Tibial nerve (tissue), 4 donors: ENCODE data around the gene VMAC. TPM values are rescaled to one million over a fixed set of nuclear protein-coding genes. Genes with fewer than 3 reads are reported as not detected.

Source experiments
- DNase-seq, 2 donors: peaks; one replicate each; pipeline ENCODE4 v3.0.0-alpha.2; 2019; ENCODE audit warnings: low spot score in 2 of 2
- H3K27ac ChIP-seq, 4 donors: fragments of 200-600 bp; sonication (generic) in 3 of 4; one replicate each; pipeline ENCODE4 v1.5.1; 2017 to 2019; ENCODE audit warnings: mild to moderate bottlenecking in 1 of 4
- H3K27me3 ChIP-seq, 2 donors: fragments of 200-600 bp; sonication (generic) in 1 of 2; one replicate each; pipeline versions ENCODE4 v1.5.1 to v1.6.0; 2017 to 2019
- H3K36me3 ChIP-seq, 3 donors: fragments of 200-600 bp; sonication (generic); one replicate each; pipeline ENCODE4 v1.5.1; 2018 to 2019
- H3K4me1 ChIP-seq, 4 donors: fragments of 200-600 bp; sonication (generic) in 3 of 4; one replicate each; pipeline ENCODE4 v1.5.1; 2017 to 2019
- H3K4me3 ChIP-seq, 4 donors: fragments of 200-600 bp; sonication (generic) in 3 of 4; one replicate each; pipeline ENCODE4 v1.5.1; 2017 to 2019; ENCODE audit warnings: mild to moderate bottlenecking in 1 of 4, moderate library complexity in 1 of 4
- H3K9me3 ChIP-seq, 4 donors: fragments of 200-600 bp; sonication (generic) in 3 of 4; one replicate each; pipeline ENCODE4 v1.5.1; 2017 to 2019
- CTCF ChIP-seq, 5 experiments: fragments of 200-600 bp in 3 of 5; fragments of 450-650 bp in 2 of 5; sonication (generic) in 3 of 5; IDR thresholded peaks; one replicate each; pipeline ENCODE4 v1.5.1; 2016 to 2019; ENCODE audit warnings: antibody characterized with exemption in 5 of 5, mild to moderate bottlenecking in 3 of 5, moderate library complexity in 2 of 5
- EP300 ChIP-seq, 2 donors: sonication (generic); formaldehyde crosslinking; IDR thresholded peaks; one replicate each; pipeline ENCODE4 v1.6.1; 2017; ENCODE audit warnings: antibody characterized with exemption in 2 of 2, mild to moderate bottlenecking in 1 of 2
- POLR2A ChIP-seq, 2 donors: fragments of 450-650 bp; IDR thresholded peaks; one replicate each; pipeline ENCODE4 v1.6.1; 2017; ENCODE audit warnings: antibody characterized with exemption in 2 of 2, mild to moderate bottlenecking in 2 of 2, moderate library complexity in 2 of 2
- WGBS, 2 donors: methylation state at CpG; one replicate each; pipeline ENCODE4 v1.1.5; 2018; 5-methylcytosine and 5-hydroxymethylcytosine counted together
- total RNA-seq, 4 donors: library from RNA; depleted of rRNA; stranded (reverse); fragments of >200 nt; gene quantifications; one replicate each; pipeline ENCODE4 v1.1.0, GENCODE V29; 2016

VMAC gene
- total RNA-seq, 4 donors from 2014 or later, result 8.3 to 16.7 (median 13.9) TPM

- H3K4me1 ChIP-seq, result peaks cover 0 to 12% (median 2%) of the 10 kb centered on the region in 4 donors
- H3K9me3 ChIP-seq, result no peaks in the 10 kb centered on the region
- no peak overlapping the region for H3K27ac ChIP-seq
- 84 to 91% methylated on average over 6 to 14 of the region's 15 CpGs for WGBS, 2 donors
- peaks cover 0 to 51% (median 2%) of the 10 kb centered on the region in 3 donors for H3K36me3 ChIP-seq
- TF ChIP-seq POLR2A (IDR thresholded peaks at IDR 0.05) (no peak), EP300 (IDR thresholded peaks at IDR 0.05) (no peak), CTCF (IDR thresholded peaks at IDR 0.05) (no peak)
- peaks cover 0 to 20% of the 10 kb centered on the region in 2 donors for H3K27me3 ChIP-seq
- no peak for DNase-seq
- H3K4me3 ChIP-seq, result no peak overlapping the region
Measured at GRCh38 chr19:5895409-5895808, 9.3 kb upstream of the VMAC start.

DNA sequence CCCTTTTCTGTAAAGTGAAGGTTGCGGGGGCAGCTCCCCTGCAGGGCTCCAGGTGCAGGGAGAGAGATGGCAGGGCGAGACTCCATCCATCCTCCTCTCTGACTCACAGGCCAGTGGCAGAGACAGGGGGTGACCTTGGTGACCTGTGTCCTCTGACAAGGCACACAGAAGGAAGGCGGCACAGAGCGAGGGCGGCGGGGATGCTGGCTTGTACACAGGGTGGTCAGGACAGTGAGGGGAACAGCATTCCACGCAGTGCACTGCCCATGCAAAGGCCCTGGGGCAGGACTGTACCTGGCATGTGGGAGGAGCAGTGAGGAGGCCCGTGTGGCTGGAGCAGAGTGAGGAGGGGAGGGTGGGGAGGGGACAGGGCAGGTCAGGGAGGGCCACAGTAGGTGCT is 8.8 kb upstream of the VMAC start:
- H3K36me3 ChIP-seq, result peaks cover 0 to 55% (median 2%) of the 10 kb centered on the region in 3 donors
- no peak overlapping the region for H3K27ac ChIP-seq
- H3K4me3 ChIP-seq, result no peak overlapping the region
- DNase-seq, result no peak
- TF ChIP-seq POLR2A (IDR thresholded peaks at IDR 0.05) (no peak), CTCF (IDR thresholded peaks at IDR 0.05) (no peak), EP300 (IDR thresholded peaks at IDR 0.05) (no peak)
- peaks cover 0 to 13% (median 2%) of the 10 kb centered on the region in 4 donors for H3K4me1 ChIP-seq
- no peaks in the 10 kb centered on the region for H3K9me3 ChIP-seq
- 87 to 93% methylated on average over 8 of the region's 8 CpGs for WGBS, 2 donors
- H3K27me3 ChIP-seq, result peaks cover 0 to 15% of the 10 kb centered on the region in 2 donors

DNA sequence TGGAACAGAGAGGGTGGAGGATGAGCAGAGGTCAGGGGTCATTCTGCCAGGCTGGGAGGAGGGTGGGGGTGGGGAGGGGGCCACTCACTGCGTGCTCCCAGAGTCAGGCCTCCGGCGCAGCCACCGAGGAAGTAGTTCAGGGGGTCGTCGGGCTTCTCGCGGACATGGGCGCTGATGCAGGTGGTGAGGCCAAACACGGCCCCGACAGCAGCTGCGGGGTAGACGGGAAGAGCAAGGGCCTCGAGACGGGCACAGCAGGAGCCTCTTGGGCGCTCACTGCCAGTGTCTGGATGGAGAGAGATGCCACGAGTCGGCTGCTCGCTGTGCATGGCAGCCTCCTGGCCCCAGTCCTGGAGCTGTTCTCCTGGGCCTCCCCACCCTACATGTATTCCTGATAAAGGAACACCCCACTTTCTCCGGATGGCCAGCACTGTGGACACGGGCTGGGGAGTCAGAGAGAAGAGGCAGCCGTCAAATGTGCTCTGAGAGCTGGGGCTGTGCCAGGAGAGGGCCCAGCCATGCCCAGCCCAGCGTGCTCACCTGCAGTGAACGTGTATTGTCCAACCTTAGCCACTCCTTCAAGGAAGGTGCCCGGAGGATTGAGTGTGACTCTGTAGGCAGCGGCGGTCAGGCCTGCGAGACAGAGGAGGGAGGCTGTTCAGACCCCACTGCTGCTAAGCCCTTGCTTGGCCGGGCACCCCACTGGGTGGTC is 8.2 kb upstream of the VMAC start:
- H3K9me3 ChIP-seq, result no peaks in the 10 kb centered on the region
- H3K27me3 ChIP-seq, result peaks cover 0 to 9% of the 10 kb centered on the region in 2 donors
- H3K27ac ChIP-seq, result no peak overlapping the region
- no peak for TF ChIP-seq CTCF (IDR thresholded peaks at IDR 0.05)
- TF ChIP-seq EP300 (IDR thresholded peaks at IDR 0.05), result no peak
- TF ChIP-seq POLR2A (IDR thresholded peaks at IDR 0.05), result no peak
- H3K4me3 ChIP-seq, result no peak overlapping the region
- H3K36me3 ChIP-seq, result peaks cover 0 to 62% (median 2%) of the 10 kb centered on the region in 3 donors
- WGBS, 2 donors, result 86% methylated on average over 28 to 29 of the region's 29 CpGs
- H3K4me1 ChIP-seq, result peaks cover 0 to 19% (median 2%) of the 10 kb centered on the region in 4 donors
- no peak for DNase-seq

DNA sequence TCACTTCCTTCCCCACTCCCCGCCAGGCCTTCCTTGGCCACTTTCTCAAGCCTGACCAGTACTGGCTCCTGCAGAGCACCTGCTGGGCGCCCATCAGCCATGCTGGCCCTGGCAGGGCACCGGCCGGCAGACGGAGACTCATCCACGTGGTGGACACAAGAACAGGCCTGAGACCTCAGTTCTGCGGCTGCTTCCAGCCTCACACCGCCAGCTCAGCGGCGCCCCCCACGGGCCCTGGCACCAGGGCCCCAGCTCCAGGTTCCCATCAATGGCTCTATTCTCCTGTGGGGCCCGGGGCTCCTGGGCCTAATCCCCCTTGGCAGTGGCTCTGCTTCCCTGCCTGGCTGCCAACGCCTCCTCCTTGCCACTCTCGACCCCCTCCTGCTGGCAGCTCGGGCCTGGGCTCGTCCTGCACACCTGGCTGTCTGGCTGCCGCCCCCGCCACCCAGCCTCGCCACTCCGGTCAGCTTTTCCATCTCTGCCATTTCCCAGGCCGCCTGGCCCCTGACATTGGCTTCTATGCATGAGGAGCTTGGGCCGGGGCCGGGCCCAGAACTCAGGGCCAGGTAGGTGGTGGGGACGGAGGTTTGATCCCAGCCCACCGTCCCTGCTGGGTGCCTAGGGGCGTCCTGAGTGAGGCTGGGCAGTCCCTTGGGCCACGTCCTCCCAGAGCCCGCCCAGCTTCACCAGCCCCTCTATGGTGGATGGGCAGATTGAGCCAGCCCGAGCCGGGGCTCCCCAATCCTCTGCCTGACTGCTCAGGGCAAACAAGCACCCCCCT is 7.3 kb upstream of the VMAC start:
- 83 to 89% methylated on average over 24 to 30 of the region's 30 CpGs for WGBS, 2 donors
- peaks cover 0 to 70% (median 2%) of the 10 kb centered on the region in 3 donors for H3K36me3 ChIP-seq
- TF ChIP-seq POLR2A (IDR thresholded peaks at IDR 0.05) (no peak), CTCF (IDR thresholded peaks at IDR 0.05) (no peak)

More for the DNA sequence above, 7.3 kb upstream of the VMAC start:
- peaks cover 0 to 19% (median 3%) of the 10 kb centered on the region in 4 donors for H3K4me1 ChIP-seq
- no peak overlapping the region for H3K4me3 ChIP-seq
- DNase-seq, result no peak
- no peak overlapping the region for H3K27ac ChIP-seq
- no peaks in the 10 kb centered on the region for H3K27me3 ChIP-seq
- no peaks in the 10 kb centered on the region for H3K9me3 ChIP-seq
